T-helper 1 cell (primary cell): ENCODE measurements around the gene ABCG1.

Source experiments
- DNase-seq, 5 donors: peaks; one replicate each; pipeline ENCODE4 v3.0.0-alpha.2; 2012 to 2020

The ABCG1 gene

DNA sequence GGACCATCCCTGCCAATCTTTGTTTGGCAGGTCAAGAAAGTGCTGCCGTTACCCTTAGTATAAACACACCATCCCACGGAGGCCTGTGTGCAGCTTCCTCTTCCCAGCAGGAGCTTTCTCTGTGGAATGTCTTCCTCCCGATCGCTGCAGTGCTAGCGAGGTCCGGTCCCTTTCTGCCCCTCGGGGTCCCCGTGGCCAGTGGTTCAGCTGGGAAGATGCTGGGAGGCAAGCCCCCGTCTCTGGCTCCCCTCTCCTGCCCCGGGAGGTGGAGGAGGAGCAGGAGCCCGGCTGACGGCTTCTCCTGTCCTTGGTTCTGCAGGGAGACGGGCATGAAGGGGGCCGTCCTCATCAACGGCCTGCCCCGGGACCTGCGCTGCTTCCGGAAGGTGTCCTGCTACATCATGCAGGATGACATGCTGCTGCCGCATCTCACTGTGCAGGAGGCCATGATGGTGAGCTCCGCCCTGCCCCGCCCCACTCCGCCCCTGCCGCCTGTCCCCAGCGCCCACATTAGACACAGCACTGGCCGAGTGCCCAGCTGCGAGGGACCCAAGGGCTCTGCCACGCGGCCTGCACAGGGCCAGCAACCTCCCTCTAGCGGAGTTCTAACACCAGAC, 54.2 kb downstream of the ABCG1 start:
- DNase-seq: no peak

DNA sequence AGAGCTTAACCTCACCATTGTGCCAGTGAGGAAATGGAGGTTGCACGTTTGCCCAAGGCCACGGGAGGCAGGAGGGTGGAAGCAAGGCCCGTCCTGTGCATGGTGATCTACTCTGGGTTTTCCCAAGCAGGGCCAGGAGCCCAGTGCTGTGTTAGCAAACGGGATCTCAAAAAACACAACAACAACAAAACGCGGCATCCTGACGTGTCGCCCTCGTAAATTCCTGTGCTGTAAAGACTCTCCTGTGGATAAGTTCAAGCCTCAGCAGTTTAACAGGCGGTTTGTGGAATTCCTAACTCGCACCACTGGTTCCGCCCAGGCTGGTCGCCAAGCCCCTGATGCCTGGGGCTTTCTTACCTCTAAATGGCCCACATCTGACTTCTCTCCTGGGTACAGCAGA, 57.1 kb downstream of the ABCG1 start:
- DNase-seq: no peak

DNA sequence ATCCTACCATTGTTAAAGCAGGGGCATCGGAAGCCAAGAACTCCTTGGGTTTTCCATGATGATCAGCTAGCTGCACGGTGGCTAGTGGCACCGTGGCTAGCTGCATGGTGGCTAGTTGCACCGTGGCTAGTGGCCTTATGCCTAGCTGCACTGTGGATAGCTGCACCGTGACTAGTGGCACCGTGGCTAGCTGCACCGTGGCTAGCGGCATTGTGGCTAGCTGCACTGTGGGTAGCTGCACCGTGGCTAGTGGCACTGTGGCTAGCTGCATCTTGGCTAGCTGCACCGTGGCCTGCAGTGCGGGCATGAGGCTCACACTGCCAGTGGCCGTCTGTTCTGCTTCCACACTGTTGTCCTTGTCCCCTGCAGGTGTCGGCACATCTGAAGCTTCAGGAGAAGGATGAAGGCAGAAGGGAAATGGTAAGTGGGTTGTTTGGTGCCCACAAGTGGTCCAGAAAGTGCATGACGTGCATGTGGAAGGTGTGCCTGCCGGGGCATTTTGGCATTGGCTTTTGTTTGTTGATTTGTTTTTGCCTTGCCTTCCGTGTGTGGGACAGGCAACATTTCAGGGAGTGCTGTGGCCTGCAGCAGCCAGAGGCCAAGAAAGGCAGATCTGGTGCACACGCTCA, 57.7 kb downstream of the ABCG1 start:
- DNase-seq: no peak

DNA sequence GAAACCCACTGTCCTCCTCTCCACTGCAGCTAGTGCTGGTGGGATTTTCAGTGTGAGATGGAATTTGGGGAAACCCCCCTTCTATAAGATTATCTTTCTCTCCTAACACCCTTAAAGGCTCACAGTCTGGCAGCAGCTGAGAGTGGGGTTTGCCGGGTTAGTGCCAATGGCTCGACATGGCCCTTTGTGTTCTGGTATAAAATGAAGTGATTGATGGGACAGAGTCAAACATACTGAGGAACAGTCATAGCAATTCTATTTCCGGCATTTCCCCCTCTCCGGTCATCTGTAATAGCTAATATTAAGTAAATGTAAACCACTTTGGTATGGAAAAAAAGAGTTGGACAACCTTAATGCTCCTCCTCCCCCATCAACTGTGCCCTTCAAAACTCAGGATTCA, 58.7 kb downstream of the ABCG1 start:
- DNase-seq: no peak

DNA sequence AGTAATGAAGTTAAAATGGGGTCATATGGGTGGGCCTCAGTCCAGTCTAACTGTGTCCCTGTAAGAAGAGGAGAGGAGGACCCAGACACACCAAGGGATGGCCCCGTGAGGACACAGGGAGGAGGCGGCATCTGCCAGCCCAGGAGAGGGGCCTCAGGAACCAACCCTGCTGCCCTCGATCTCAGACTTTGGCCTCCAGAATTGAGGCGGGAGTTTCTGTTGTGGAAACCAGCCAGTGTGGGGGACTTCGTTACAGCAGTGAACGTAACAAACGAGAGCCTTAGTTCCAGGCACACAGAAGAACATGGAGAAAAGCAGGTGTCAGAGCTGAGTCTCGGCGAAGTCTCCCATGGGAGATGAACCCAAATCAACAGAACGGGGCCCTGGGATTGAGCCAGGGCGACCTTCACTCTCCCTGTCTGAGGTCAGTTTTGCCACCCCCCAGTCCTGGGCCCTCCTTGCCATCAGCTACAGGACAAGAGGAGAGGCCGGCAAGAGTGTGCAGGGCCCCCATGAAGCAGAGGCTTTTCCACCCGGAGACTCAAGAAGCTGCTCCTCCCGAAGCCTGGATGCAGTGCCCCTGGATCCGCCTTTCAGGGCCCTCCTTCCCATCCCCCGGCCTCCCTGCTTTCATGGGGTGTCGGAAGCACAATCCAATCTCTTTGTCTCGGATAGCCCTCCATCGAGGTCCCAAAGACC, 59.7 kb downstream of the ABCG1 start:
- DNase-seq: no peak

DNA sequence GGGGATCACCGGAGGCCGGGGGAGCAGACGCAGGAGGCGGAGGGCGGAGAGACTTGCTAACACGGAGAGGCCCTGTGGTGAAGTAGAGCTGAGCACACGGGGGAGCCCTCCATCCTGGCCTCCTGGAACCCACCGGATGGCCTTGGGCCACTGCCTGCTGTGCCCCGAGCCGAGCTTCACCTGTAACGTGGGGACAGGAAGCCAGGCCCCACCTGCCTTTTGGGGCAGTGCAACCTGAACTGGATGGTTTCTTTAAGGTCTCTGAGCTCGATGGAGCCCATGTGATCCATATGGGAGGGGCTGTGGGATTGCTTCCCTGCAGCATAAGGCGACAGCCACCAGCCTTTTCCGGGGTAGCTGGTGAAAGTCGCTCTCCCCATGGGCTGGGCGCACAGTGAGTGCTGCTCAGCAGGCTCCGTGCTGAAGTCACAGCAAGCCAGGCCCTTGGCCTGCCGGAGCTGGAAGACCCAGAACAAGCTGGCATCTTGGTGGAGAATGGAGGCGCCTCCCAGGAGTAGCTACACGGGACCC, 60.5 kb downstream of the ABCG1 start:
- DNase-seq: no peak

DNA sequence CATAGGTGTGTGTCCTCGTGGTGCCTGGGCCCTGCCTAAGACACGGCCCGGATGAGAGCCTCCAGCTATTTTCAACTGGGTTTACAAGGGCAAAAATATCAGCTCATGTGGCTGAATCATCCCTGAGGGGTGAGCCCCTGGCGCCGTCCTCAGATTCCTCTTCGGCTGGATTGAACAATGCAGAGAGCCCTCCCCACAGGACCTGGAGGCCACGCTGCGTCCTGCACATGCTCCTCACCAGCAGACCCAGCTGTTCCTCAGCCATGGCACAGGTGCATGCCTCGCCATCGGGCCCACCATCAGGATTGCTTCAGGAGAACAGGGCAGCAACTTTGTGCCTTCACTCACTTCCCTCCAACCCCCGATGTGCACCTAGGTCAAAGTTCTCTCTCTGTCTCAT, 60.9 kb downstream of the ABCG1 start:
- DNase-seq: no peak

DNA sequence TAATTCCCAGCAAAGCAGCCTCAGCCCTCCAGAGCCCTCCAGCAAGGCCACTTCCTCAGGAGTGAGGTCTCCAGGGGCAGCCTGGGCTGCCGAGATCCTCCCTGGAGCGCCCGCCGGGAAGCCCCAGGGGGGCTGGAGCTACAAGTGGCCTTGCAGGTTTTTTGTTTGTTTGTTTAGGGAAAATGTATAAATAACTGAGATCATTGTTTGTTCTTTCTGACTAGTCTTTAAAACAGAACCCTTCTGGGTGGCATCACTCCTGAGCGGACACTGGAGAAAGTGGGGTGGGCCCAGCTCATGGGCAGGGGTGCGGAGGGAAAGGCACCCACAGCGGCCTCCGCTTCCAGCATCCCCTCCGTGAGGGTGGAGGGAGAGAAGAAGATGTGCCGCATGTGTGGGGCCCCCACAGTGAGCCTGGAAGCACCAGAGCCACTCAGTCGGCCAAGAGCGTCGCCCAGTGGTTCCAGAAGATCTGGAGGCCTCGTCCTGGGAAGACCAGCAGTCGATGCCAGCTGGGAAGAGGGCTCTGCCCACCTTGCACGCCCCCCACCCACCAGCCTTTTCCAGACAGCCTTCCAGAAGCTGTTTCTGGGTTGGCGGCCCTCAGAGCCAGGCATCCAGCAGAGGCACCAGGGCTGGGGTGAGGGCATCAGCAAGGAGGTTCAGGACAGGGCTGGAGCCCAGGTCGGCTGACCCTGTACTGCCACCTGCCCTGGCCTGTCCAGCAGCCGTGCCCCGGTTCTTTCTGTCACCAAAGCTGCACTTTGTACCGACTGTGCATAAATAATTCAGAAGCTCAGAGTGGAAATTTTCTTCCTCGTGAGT, 61.6 kb downstream of the ABCG1 start:
- no peak for DNase-seq

DNA sequence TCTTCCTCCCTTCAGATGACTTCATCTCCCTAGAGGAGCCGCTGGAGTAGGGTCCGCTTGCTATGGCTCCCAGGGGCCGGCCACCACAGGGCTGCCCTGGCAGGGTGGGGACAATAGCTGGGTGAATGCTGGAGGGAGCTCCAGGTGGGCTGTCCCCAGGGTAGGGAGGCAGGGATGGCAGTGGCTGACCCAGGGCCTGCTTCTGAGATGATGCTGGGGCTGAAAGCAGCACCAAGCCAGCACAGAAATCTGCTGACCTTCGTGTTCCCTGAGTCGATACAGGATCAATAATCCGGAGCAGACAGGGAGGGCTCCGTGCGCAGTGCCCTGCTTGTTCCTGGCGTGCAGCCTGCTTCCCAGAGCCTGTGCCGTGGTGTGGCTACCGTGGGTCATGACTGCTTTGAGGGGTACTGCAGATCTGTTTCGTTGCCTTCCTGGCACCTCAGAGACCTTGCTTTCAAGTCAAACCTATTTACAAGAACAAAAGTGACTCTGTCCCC, 62.3 kb downstream of the ABCG1 start:
- no peak for DNase-seq

DNA sequence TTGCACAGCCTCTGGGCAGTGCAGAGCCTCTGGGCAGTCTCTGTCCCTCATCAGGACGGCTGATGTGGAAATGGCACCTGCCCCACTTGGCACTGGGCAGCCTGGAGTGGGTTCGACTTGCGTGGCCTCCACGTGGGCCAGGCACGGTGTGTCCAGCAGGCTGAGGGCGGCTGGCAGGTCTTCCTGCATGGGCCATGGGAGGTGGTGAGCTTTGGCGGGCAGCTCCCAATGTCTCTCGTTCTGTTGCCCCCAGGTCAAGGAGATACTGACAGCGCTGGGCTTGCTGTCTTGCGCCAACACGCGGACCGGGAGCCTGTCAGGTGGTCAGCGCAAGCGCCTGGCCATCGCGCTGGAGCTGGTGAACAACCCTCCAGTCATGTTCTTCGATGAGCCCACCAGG, 63.1 kb downstream of the ABCG1 start:
- no peak for DNase-seq

DNA sequence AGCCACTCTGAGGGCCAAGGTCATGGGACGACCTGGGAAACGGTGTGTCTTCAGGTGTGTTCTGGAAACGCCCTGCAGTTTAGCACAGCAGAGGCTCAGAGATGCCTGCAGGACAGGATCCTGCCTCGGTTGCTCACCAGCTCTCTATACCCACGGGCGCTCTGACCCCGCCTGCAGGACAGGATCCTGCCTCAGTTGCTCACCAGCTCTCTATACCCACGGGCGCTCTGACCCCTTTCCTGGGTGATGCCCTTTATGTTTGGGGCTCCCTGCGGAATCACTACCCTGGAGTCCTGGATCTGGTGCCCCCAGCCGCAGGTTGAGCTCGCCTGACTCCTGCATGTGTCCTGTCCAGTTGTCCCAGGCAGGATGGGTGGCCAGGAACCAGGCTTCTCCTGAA, 63.8 kb downstream of the ABCG1 start:
- DNase-seq: no peak

DNA sequence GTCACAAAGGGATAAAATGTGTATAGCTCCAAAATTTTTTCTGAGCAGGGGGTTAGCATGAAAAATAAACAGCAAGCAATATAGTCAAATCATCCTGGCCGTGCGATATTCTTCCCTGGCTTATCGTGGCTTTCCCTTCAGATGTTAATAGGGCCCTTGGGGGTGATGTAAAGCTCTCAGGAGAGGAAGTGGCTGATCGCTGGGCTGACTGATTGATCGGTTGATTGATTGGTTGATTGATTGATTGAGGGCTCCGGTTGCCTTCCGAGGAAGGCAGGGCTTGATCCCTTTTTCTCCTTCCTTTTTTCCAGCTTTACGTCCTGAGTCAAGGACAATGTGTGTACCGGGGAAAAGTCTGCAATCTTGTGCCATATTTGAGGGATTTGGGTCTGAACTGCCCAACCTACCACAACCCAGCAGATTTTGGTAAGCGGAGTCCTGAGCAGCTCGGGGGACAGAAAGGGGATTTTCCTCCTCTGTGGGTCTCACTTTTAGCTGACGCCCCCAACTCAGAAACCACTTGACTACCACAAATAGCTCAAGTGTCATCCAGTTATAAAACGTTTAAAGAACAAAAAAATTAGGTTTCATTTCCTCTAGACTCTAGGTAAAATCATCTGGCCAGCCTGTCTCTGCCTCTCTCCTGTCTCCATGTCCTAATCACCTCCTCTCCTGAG, 66.8 kb downstream of the ABCG1 start:
- no peak for DNase-seq

DNA sequence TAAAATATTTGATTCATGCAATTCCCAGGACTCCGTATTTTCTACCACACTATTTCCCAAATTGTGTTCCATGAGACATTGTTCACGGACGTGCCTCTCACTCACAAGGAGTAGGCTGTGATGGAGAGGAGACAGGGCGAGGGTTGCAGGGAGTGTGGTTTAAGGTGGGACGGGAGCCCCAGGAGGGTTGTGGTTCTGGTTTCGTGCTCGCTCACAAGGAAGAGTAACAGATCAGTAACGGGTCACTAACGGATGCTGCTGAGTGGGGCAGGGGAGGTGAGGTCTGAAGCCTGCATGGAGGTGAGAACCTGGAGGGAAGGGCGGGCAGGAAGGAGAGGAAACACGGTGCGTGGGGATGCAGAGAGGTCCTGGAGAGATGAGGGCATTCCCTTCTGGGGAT, 67.5 kb downstream of the ABCG1 start:
- no peak for DNase-seq

DNA sequence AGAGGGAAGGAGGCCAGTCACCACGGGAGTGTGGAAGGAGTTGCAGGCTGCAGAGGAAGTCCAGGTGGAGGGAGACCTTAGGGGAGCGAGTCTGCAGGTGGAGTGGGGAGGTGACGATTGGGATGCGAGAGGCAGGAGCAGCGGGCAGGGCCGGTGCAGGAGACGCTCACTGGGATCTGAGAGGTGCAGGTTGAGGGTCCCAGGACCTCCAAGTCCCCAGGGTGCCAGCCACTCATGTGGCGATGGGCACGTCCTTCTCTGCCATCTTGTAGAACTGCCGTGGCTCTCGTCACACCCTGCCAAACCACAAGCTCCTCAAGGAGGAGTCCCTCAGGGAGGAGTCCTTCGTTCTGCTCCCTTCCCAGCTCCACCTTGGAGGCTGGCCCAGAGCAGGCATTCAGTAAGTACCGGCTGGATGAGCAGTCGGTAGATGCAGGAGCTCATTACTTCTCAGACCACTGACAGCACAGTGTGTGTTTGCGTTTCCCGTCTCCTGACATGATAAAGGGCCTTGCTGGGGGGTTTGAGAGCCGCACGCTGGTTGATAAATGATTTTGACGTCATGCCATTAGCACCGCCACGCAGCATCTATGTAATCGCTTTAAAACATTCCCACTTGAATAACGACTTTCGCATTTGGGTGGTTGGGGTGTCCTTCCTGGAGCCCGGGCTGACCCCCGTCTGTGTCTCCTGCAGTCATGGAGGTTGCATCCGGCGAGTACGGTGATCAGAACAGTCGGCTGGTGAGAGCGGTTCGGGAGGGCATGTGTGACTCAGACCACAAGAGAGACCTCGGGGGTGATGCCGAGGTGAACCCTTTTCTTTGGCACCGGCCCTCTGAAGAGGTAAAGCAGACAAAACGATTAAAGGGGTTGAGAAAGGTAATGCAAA, 68.5 kb downstream of the ABCG1 start:
- DNase-seq: no peak

DNA sequence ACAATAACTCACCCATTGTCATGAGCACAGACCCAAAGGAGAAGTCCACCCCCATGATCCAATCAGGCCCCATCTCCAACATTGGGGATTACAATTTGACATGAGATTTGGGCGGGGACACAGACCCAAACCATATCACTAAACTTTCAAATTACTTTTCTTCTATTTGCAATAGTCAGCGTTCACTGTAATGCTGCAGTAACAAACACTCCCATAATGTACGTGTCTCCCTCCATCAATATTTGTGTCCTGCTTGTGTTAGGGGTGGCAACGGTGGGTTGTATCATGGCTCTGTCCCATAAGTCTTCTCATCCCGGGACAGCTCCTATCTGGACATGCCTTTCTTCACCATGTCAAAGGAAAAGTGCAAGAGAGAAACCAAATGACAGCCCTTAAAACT, 70.0 kb downstream of the ABCG1 start:
- no peak for DNase-seq

DNA sequence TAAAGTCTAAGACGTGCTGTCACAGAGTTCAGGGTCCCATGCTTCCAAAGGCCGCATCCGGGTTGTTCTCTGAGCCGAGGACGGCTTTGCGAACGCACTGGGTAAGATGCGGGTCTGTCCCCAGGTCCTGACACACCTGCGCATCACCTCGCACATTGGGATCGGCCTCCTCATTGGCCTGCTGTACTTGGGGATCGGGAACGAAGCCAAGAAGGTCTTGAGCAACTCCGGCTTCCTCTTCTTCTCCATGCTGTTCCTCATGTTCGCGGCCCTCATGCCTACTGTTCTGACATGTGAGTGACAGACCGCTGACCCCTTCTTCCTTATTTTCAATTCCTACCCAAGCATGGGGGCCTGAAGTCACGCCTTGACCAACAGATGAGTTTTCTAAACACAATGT, 71.0 kb downstream of the ABCG1 start:
- no peak for DNase-seq

DNA sequence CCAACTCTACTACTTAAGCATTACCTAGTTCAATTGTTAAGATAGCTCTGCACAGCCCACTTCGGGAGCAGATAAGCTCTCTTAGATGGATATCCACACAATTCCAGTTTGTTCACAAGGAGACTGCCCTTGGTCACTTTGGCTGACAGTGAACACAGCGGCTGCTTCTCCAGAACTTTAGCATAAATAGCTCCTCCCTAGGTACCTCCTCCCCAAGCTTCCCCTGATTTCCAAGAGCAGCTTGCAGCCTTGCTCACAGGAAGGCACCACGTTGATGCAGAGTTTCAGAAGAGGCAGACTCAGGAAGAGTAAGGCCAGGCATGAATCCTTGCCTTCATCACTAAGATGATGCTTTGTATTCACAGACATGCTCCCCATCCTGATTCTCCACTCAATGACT, 71.6 kb downstream of the ABCG1 start:
- no peak for DNase-seq

DNA sequence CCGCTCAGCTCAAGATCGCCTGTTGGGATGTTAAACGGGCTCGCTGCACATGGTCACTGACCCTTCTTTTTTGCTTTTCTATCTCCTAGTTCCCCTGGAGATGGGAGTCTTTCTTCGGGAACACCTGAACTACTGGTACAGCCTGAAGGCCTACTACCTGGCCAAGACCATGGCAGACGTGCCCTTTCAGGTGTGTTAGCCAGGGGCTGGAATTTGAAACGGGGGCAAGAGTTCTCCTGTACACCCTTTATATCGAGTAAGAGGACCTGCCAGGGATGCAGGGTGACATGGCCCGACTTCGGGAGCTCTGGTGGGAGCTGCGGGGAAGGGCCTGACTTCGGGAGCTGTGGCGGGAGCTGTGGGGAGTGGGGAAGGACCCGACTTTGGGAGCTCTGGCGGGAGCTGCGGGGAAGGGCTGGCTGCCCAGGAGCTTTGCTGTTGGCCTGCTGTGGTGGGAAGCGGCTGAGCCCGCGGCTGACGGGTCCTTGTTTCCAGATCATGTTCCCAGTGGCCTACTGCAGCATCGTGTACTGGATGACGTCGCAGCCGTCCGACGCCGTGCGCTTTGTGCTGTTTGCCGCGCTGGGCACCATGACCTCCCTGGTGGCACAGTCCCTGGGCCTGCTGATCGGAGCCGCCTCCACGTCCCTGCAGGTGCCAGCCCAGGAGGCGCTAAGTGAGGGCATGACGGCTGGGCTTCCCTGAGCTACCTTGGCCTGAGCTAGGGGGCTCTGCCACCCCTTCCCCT, 72.2 kb downstream of the ABCG1 start:
- DNase-seq: no peak

DNA sequence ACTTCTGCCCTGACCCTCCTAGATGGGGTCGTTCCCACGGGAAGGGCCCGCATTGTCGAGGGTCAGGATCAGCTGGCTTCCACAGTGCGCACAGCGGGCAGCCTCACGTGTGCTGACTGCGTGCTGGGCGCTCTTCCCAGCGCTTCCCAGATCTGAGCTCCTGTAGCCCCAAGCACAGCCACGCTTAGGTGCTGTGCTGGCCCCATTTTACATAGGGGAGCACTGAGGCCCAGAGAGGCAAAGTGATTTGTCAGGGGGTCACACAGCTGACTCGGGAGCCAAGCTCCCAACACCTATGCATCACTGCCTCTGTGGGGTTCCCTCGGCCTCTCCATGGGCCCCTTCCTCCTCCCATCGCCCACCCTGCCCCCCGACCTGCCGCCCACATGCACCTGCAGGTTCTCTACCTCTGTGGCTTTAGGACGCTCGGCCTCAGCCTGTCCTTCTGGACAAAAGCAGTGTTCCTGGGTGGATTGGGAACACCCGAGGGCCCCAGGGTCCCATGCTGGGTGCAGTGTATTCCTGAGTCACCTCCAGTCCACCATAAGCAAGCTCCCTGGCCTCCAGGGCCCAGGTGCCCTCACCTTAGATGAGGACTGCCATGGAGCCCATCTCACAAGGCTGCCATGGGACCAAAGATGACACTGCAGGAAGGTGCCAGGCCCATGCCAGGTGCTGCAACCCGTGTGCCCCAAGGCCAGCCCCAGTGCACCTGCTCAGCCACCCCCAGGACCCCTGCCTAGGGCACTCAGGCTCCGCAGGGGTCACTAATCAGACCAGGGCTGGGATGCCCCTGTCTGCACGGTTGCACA, 73.0 kb downstream of the ABCG1 start:
- DNase-seq: peak in 1 of 5 donors; percentile 18
